Endothelial cell (in vitro differentiated cells): ENCODE measurements around the gene KCNS1. TPM values are rescaled to one million over a fixed set of nuclear protein-coding genes. Genes with fewer than 3 reads are reported as not detected.

Source experiments
- DNase-seq: peaks from one replicate; pipeline ENCODE4 v3.0.0; 2021; ENCODE audit warnings: low spot score
- H3K27ac Mint-ChIP-seq: one replicate; pipeline ENCODE4 v1.8.0; 2021; ENCODE audit warnings: mixed read lengths, inconsistent platforms; ENCODE audit not compliant: unreplicated experiment
- H3K27me3 Mint-ChIP-seq: one replicate; pipeline ENCODE4 v1.8.0; 2021; ENCODE audit warnings: mild to moderate bottlenecking, moderate library complexity, mixed read lengths, inconsistent platforms; ENCODE audit not compliant: unreplicated experiment
- H3K36me3 Mint-ChIP-seq: one replicate; pipeline ENCODE4 v1.8.0; 2021; ENCODE audit warnings: mild to moderate bottlenecking, low read depth, mixed read lengths, inconsistent platforms; ENCODE audit not compliant: unreplicated experiment
- H3K4me1 Mint-ChIP-seq: one replicate; pipeline ENCODE4 v1.8.0; 2021; ENCODE audit warnings: mild to moderate bottlenecking, mixed read lengths, inconsistent platforms; ENCODE audit not compliant: unreplicated experiment
- H3K4me3 Mint-ChIP-seq: one replicate; pipeline ENCODE4 v1.8.0; 2021; ENCODE audit warnings: mild to moderate bottlenecking, mixed read lengths, inconsistent platforms; ENCODE audit not compliant: unreplicated experiment
- H3K9me3 Mint-ChIP-seq: one replicate; pipeline ENCODE4 v1.8.0; 2021; ENCODE audit warnings: mixed read lengths, inconsistent platforms; ENCODE audit not compliant: unreplicated experiment
- CTCF ChIP-seq: fragments of 200-600 bp; sonication (generic); IDR thresholded peaks from one replicate; pipeline ENCODE4 v1.5.0; 2021; ENCODE audit warnings: antibody characterized with exemption; ENCODE audit not compliant: unreplicated experiment
- total RNA-seq: library from RNA; stranded (reverse); fragmentation: NEBNext Ultra II Directional; extraction: Animal tissue kit (Norgen Biotek cat#: 25700); gene quantifications from one replicate; pipeline ENCODE4 v1.2.1, GENCODE V29; 2021; ENCODE audit not compliant: unreplicated experiment

Gene KCNS1
- total RNA-seq, 1 donor from 2014 or later, result 0.10 TPM

DNA sequence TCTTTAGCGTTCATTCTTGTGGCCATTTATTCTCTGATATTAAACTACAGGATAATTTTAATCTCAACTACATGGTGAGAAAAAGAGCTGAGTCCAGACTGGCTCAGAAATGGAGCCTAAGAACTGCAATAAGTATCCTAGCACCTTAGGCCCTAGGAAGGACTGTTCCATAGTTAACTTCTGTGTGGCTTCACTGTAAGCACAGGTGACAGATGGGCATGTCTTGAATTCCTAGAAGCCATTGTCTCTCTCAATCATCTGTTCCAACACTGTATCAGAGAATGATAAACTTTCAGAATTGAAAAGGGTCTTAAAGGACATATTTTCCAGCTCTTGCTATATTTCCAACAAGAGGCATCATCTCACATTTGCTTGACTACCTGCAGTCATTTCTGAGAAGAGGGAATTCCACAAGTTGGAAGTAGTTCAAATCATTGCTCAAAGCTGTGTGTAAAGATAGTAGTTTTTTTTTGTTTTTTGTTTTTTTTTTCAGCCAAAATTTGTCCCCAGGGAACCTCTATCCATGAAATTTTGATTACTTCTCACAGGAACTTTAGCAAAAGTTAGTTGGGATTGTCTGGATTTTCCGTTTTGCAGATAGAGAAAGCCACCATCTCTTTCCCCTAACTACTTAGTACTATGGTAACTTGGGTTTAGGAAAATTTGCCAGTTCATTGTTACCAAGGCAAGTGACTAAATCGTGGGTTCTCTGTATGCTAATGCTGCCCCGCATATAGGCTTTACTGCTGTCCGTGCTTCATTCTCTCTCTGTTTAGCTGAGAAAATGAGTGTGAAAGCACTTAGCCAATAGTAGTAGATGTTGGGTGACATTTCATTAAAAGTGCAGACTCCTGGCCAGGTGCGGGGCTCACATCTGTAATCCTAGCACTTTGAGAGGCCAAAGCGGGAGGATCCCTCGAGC, 47.2 kb downstream of the KCNS1 start:
- peaks cover 8% of the 10 kb centered on the region for H3K4me1 Mint-ChIP-seq
- peaks cover 5% of the 10 kb centered on the region for H3K36me3 Mint-ChIP-seq
- no peaks in the 10 kb centered on the region for H3K27me3 Mint-ChIP-seq
- H3K4me3 Mint-ChIP-seq, result no peak overlapping the region
- DNase-seq, result no peak
- no peak for TF ChIP-seq CTCF
- no peak overlapping the region for H3K27ac Mint-ChIP-seq
- no peaks in the 10 kb centered on the region for H3K9me3 Mint-ChIP-seq

- H3K4me1 Mint-ChIP-seq, result peaks cover 8% of the 10 kb centered on the region
- TF ChIP-seq CTCF, result no peak
- H3K4me3 Mint-ChIP-seq, result no peak overlapping the region
- no peaks in the 10 kb centered on the region for H3K27me3 Mint-ChIP-seq
- H3K36me3 Mint-ChIP-seq, result peaks cover 5% of the 10 kb centered on the region
- H3K9me3 Mint-ChIP-seq, result no peaks in the 10 kb centered on the region
- DNase-seq, result no peak
- no peak overlapping the region for H3K27ac Mint-ChIP-seq
Measured at GRCh38 chr20:45052698-45053429, 48.1 kb downstream of the KCNS1 start.

- Mint-ChIP-seq H3K4me3 (no peak overlapping the region), H3K9me3 (no peaks in the 10 kb centered on the region), H3K27ac (no peak overlapping the region), H3K36me3 (peaks cover 5% of the 10 kb centered on the region), H3K27me3 (no peaks in the 10 kb centered on the region), H3K4me1 (peaks cover 8% of the 10 kb centered on the region)
- TF ChIP-seq CTCF, result no peak
- DNase-seq, result no peak
Measured at GRCh38 chr20:45051204-45052060, 49.5 kb downstream of the KCNS1 start.

GRCh38 chr20:45049904-45050471, 50.9 kb downstream of the KCNS1 start:
- H3K36me3 Mint-ChIP-seq, result peaks cover 5% of the 10 kb centered on the region
- H3K4me3 Mint-ChIP-seq, result no peak overlapping the region
- H3K9me3 Mint-ChIP-seq, result no peaks in the 10 kb centered on the region
- H3K4me1 Mint-ChIP-seq, result peaks cover 8% of the 10 kb centered on the region
- no peaks in the 10 kb centered on the region for H3K27me3 Mint-ChIP-seq
- peak overlapping the region; percentile 59 for H3K27ac Mint-ChIP-seq
- DNase-seq, result no peak
- TF ChIP-seq CTCF, result no peak
